Stimulated activated CD4-positive, alpha-beta T cell treated with anti-CD3 and anti-CD28 coated beads, Interleukin-12 subunit alpha, Interleukin-12 subunit beta, amount 100 ng/mL, for 4 hours (primary cell): ENCODE data around the gene CCDC30.
A peak's percentile ranks its signal among the peaks of the same experiment; 100 is the strongest.
"Not testable (repeated sequence)": the region's sequence is repeated elsewhere in the genome, so short reads cannot be mapped to it uniquely, and the experiment has no call there.

ENCODE experiments used
- DNase-seq: peaks from one replicate; pipeline ENCODE4 v3.0.0-alpha.2; 2020

CCDC30 gene

DNA sequence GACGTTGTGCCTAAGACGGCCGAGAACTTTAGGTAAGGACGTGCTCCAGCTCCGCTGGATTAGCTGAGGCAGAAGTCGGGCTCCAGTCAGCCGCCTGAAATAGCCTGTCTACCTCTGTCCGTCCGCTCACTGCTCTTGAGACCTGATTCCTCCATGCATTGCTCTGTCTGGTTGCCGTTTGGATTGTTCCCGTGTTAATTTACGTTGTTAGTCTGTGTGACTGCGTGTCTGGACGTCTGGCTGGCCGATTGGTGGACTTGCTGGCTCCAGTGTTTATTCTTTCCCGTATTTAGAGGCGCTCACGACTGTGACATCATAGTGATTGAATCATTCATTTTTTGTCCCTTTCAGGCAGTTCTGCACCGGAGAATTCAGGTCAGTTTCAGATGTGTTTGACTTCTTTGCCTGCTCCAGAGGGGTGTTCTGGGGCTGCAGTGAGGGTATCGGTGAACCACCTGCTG is 195.8 kb downstream of the CCDC30 start:
- no peak for DNase-seq

DNA sequence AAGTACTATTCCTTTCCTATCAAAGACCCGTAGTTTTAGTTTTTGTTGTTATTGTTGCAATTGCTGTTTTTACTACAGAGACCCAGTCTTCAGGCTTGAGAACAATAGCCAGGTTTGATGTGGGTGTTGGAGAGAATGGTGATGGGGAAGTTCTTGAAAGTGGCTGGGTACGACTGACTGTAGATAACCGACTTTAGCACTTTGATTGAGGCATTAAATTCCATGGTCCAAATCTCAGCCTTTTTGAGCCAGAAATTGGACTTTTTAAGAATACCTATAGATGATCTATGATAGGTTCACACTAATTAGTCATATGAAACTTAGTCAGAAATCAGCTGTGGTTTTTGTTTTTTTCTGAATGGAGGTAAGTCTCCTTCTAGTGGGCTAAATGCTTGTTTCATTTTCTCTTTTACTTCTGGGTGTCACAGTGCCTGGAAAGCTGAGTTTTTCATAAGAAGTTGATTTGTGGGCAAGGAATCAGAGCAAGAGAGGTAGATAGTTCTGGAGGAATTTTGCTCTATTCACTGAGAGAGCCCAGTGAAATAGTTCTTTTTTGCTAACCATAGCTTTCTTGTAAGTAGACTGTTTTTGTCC is 197.9 kb downstream of the CCDC30 start:
- DNase-seq, result no peak

DNA sequence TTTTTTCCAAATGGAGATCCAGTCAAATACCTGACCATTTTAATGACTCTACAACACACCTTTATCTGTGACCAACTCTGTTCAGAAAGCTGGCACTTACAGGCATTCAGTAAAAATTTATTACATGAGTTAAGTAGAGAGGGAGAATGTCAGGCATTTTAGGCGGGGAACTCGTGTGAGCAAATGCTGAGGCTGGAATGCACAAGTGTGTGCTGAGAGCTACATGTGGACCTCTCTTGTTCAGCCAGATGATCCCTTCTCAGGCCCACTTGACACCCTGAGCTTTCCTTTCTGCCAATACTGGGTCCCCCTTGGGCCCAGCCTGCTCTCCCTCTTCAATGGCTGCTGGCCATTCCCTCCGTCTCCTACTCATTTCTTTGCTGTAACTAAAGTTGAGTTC is 206.8 kb downstream of the CCDC30 start:
- DNase-seq, result no peak

DNA sequence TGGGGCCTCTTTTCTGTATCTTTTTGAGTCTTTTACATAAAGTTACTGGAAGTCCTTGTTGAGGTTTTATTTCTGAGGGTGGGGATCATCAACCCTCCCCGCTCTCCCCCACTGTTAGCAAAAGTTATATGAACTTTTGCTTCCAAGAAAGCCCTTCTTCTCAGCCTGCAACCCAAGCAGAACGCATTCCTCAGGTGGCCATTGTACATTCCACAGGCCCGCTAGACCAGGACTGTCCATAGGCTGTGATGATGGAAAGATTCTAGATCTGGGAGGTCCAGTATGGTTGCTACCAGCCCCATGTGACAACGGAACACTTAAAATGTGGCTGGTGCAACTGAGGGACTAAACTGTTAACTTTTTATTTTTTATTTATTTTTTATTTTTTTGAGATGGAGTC is 207.3 kb downstream of the CCDC30 start:
- DNase-seq, result no peak

DNA sequence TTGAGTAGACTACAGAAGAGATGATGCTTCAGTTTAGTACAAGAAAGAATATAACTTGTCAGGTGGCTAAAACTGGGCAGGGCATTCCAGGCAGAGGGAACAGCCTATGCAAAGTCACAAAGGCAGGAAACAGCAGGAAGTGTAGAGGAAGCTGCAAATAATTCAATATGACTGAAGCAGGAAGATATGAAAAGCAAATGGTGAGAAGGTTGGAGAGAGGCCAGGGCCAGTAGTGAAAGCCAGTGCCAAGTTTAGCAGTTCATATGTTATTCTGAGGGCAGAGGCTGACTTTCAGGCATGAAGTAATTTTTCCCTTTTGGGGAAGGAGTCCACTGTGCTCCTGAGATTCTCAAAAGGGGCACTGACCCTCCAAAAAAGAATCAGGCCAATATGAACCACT is 211.1 kb downstream of the CCDC30 start:
- DNase-seq, result no peak

DNA sequence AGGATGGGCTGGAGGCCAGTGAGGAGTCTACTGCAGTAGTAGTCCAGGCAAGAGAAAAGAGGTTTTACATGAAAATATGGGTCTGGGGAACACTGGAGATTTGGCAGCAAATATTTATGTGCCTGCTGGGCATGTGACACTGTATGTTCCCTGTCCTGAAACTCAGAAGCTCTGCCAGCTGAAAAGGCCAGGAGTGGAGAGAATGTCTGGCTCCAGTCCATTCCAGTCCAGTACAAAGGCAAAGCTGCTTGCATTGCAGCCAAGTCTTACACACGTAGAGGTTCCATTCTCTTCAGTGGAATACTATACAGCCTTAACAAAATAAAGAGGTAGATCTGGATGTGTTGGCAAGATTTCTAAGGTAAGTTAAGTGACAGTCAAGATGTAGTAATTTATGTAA is 211.6 kb downstream of the CCDC30 start:
- DNase-seq, result no peak

DNA sequence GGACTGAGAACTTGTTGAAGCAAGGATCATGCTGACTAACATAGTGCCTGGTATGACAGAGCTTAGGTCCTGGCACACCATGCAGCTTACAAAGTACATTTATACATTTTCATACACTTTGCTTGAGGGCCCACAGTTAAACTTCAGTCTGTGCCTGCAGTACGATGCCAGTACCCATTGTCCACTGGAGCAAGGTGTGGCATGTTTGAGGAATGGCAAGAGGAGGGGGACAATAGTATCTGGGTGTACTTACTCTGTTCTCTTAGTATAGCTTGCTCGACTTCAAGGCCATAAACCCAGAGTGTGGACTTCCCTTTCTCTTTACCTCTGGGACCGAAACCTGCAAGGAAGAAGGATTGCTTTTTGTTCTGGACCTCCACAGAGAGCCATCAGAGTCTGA is 212.4 kb downstream of the CCDC30 start:
- no peak for DNase-seq

DNA sequence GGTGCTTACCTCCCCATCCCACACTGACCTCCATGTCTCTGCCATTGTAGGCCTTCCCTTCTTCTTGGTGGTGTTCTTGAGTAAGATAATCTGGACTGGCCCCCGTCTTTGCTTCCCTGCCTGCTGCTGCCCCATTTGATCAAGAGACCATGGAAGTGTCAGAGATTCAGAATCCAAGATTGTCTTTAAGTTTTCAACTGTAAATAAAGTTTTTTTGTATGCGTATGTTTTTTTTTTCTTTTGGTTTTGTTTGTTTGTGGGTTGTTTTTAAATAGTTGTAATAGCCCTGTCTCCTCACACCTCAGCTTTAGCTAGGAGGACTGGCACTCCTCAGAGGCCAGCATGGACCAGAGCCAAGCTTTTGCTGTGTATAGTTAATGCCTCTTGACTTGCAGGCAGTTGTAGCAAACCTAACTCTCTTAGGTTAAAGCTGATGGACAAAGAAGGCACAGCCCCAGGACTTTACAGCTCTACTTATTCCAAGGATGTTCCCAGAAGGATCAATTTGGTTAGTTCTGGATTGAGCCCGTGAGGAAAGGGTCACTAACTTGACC is 213.5 kb downstream of the CCDC30 start:
- no peak for DNase-seq

DNA sequence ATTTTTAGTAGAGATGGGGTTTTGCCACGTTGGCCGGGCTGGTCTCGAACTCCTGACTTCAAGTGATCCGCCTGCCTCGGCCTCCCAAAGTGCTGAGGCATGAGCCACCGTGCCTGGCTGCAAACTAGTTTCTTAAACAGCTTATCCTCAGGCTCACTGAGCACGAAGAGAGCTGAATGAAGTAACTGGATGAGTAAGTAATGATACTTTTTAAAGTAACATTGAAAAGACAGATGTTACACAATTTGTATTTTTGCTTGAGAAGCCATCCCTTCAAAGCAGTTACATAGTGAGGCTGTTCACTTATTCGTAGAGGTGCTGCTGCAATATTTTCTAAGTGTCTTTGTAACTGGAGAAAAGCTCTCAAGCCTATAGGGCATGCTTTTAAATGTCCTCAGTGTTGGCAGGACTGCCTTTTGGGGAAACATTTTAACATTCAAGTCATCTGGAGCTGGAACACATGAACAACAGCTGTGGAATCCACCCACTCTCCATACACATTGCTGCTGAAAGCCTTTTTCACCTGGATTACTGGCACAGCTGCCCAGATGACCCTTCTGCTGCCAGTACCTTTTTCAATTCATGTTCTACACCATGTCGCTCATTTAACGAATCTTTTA is 216.4 kb downstream of the CCDC30 start:
- DNase-seq, result no peak

DNA sequence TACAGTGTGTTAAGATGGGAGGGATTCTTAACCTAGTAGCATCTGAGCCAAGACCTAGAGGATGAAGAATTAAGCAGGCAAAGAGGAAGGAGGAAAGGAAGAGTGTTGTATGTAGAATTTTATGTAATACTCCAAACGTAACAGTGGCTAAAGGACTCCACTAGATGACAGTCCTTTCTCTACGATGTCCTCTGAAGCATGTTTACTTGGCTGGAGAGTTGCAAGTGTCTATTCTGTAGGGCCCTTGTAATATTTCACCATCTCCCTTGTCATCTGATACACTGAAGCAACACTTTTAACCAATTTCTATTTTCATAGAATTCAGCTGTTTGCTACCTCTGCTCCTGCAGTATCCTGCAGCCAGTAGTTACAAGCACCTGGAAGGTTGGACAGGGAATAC is 217.0 kb downstream of the CCDC30 start:
- no peak for DNase-seq

DNA sequence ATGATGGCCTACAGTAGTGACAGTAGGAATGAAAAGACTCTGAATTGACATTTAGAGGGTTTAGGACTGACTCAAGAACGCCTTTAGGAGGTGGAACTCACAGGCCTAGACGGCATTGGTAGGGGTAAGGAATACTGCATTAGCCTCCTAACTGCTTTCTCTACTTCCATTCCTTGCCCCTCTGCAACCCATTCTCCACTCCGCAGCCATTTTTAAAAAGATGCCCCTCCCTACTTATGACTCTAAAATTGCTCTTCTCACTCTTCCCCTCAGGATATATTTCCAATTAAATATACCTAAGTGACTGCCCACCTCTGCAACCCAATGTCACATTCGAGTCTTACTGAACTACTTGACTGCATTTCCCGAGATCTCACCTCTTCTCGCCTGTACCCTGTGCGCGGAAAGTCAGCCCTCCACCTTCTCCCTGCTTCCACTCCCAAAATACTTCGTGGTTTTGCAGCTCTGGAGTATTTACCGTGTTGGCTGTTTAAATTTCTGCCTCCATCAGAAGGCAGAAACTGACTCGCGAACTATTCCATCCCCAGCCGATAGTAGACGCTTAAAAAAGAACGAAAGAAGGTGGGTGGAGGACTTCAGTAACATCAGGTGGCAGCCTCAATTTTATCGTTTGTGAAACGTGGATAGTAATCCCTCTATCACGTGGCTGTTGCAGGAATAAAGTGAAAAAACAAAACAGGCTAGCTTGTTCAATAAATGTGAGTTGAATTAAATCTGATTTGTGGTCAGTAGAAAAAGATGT is 218.0 kb downstream of the CCDC30 start:
- no peak for DNase-seq

DNA sequence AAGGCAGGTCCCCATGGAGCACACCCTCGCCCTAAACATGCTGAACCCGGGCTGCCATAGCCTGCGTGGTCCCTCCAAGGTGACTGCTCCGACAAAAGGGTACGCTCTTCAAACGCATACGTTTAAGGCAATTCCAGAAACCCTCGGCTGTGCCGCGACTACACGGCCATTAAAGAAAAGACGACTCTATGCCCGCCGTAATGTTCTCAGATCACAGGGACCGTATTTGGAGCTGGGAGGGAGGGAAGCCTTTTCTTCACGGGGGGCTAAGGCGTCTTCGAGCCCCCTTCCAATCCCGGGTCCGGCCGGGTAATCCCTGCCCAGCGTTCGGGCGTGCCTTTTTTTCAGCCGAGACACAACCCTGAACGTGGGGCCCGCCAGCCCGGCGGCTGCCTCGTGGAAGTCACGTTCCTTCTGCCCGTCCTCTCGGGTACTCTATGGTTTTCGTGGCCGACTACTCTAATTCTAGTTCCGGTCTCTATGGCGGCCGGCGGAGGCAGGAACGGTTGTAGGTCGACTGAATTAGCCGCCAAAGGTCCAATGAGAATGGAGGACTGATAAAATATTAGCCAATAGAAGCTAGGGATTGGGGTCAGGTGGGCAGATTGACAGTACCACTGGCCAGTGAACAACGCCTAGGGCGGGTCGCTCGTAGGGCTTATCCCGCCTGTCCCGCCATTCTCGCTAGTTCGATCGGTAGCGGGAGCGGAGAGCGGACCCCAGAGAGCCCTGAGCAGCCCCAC is 218.8 kb downstream of the CCDC30 start, which contains the start of gene YBX1:
YBX1 (plus strand) TSS at position 678 of the 743 bp plus-strand sequence. CDS start 148 bp downstream, outside the sequence.
- DNase-seq, result peak; percentile 94

DNA sequence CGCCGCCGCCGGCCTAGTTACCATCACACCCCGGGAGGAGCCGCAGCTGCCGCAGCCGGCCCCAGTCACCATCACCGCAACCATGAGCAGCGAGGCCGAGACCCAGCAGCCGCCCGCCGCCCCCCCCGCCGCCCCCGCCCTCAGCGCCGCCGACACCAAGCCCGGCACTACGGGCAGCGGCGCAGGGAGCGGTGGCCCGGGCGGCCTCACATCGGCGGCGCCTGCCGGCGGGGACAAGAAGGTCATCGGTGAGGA is 219.3 kb downstream of the CCDC30 start:
- DNase-seq, result not testable (repeated sequence)

DNA sequence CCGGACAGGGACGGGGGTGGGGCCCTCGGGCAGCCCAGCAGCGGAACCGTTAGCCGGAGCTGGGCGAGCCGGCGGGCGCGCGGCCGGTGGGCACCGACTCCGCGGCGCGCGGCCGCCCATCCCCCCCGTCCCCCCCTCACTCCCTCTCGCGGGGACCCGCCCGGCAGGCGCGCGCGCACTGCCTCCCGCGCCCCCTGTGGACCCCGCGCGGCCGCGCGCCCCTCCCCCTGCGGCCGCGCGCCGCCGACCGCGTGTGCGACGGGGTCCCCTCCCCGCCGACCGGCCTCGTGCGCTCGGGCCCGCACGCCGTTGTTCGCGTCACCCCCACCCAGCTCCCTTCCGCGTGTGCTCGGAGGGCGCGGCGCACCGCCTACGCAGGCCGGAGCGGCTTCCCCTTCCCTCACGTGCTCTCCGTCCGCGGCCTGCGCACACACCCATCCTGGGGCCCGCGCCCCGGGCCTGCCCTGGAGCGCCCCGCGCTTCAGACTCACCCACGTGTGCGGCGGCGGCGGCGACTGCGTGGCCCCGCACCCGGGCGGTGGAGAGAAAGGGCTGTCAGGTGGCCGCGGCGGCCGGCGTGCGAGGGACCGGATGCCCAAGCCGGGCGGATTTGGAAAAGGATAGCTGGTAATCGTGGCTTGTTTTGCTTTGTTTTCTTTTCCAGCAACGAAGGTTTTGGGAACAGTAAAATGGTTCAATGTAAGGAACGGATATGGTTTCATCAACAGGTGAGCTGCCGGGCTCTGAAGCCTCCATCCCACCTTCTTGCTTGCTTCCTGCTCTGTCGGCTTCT is 219.8 kb downstream of the CCDC30 start:
- peak; percentile 62 for DNase-seq

DNA sequence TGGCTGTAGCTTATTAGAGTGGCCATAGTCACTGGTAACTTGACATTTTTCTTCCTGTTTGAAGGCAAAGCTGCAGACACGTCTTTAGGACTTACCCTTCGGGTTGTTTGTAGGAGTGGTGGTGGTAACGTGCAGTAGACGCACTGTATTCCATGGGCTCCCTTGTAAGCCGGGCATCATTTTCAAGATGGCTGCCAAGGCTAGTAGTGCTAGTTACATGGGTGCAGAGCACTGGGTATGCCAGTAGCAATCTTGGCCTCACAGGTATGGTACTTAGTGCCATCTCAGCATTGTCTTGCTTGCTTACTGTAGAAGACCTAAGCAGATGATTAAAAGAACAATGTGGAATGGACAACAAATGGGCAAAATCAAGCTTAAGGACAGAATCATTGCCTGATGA is 221.1 kb downstream of the CCDC30 start:
- DNase-seq, result no peak

DNA sequence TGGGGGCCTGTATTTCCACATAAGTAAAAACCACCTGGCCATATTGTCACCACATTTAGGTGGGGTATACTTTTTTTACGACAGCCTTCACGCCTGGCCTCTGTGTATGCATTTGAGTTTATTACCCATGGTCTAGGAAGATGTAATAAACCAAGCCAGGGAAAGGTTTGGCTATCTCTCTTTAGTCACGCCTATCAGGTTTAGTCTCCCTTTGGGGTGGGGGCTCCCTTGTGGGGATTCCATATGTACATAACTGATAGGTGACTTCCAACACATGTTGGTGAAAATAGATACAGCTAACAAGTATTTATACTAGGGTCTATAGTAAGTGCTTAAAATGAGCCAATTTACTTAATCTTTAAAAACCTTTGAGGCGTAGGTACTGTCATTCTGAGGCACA is 223.3 kb downstream of the CCDC30 start:
- no peak for DNase-seq

DNA sequence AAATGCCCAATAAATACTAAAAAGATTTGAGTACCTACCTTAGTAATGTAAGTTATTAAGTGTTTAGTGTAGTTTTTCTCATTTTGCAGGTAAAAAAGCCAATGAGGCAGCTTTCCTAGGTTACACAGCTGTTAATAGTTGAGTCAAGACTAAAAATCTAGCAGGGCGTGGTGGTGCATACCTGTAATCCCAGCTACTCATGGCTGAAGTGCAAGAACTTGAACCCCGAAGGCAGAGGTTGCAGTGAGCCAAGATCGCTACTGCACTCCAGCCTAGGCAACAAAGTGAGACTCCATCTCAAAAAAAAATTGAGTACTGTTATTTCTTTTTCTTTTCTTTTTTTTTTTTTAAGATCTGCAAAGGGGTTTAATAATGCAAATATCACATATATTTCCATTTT is 226.8 kb downstream of the CCDC30 start:
- no peak for DNase-seq

DNA sequence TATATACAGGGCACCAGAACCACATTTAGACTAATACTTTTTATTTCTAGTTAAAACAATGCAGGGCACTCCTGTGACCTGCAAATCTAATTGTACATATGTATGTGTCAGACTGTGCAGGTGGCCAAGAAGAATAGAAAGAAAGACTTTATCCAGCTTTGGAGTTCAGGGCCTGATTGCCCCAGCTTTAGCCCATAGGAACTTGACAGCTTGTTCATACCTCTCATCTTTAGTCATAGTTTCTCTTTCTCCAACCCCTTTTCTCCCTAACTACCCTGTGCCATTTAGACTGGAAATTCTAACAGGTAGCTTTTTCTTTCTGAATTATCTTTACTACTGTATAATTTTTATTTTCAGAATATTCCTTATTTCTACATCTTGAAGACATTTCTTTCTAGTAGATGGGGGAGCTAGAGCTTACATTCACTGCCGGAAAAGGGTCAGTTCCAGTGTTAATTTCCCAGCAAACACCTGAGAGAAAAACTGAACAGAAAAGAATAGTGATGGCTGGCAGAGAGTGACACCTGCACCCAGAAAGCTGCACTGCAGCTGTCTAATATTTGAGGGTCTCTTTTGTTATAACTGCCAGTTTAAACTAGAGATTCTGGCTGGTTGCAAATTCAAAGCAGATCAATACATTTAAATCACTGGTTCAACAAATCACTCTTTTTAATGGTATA is 227.5 kb downstream of the CCDC30 start:
- no peak for DNase-seq

DNA sequence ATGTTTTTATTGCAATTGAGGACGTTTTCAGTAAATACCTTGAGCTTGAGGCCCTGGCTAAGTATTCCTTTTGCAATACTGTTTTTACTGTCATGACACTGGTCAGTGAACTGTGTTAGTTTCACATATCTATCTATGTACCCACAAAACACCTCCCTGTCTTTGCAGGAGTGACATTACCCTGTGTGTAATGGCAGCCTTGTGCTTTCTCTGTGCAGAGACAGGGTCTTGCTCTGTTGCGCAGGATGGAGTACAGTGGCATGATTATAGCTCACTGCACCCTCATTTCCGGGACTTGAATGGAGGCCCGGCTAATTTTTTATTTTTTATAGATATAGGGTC is 228.0 kb downstream of the CCDC30 start:
- no peak for DNase-seq

DNA sequence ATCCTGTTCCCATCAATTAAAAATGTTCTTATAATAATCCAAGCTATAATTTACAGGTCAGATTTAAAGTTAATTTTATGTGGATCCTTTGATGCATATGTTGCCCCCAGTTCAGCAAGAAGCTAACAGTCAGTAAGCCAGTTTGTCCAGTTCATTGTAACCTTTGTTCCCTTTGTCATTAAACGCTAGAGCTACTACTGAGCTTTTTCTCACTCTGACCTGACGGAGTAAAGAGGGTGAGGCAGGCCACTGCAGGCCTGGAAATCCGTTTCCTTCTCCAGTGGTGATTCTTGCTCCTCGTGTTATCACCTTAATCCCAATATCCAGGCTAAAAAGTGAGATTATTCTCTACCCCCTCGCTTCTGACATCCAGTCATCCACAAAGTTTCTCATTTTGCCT is 229.4 kb downstream of the CCDC30 start:
- no peak for DNase-seq

DNA sequence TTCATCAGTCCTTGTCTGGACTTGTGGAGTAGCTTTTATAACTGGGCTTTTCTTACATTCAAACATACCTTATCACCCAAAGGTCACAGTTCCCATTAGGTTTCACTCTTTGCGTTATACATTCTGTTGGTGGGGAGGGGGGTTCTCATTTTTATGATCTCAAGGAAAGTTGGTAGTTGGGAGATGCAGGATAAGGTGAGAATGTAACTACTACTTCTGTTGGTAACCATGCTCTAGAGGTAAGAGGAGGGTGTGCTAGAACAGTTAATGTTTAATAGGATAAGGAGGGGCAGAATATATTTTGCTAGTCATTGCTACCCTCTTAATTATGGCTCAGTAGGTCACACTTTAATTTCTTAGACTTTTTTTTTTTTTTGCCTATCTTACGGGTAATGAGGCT is 229.8 kb downstream of the CCDC30 start:
- DNase-seq, result no peak
